ENCODE results near the gene NCAPG. TPM values are rescaled to one million over a fixed set of nuclear protein-coding genes. Genes with fewer than 3 reads are reported as not detected.

NCAPG gene
- total and polyA plus RNA-seq, 7 donors = under 0.01 to 8.2 (median 0.66) TPM

GRCh38 chr4:17788956-17789355, 21.8 kb upstream of the NCAPG start:
- Histone ChIP-seq H3K9me3 (no peaks in the 10 kb centered on the region), H3K27ac (no peak overlapping the region), H3K36me3 (no peaks in the 10 kb centered on the region), H3K27me3 (no peaks in the 10 kb centered on the region), H3K4me3 (no peak overlapping the region), H3K4me1 (no peaks in the 10 kb centered on the region)
- DNase-seq = no peak
- no peak for TF ChIP-seq EP300 (IDR thresholded peaks at IDR 0.05)
- no peak for TF ChIP-seq CTCF (IDR thresholded peaks at IDR 0.05)
- TF ChIP-seq POLR2A (IDR thresholded peaks at IDR 0.05) = no peak
- no peak for TF ChIP-seq POLR2AphosphoS5 (IDR thresholded peaks at IDR 0.05)
- intact Hi-C loops (cut with DNase I) = no loop called here

GRCh38 chr4:17794730-17795129, 16.0 kb upstream of the NCAPG start:
- intact Hi-C loops (cut with DNase I) = no loop called here
- H3K9me3 ChIP-seq = no peaks in the 10 kb centered on the region
- DNase-seq = no peak
- TF ChIP-seq CTCF (IDR thresholded peaks at IDR 0.05) = no peak
- TF ChIP-seq POLR2AphosphoS5 (IDR thresholded peaks at IDR 0.05) = no peak
- TF ChIP-seq EP300 (IDR thresholded peaks at IDR 0.05) = no peak
- TF ChIP-seq POLR2A (IDR thresholded peaks at IDR 0.05) = no peak
- H3K36me3 ChIP-seq = peaks cover 0 to 6% (median 0%) of the 10 kb centered on the region in 4 donors
- 22 to 59% methylated on average over 1 of the region's 1 CpG for WGBS, 2 donors
- no peaks in the 10 kb centered on the region for H3K27me3 ChIP-seq
- H3K4me3 ChIP-seq = no peak overlapping the region
- H3K27ac ChIP-seq = no peak overlapping the region
- no peaks in the 10 kb centered on the region for H3K4me1 ChIP-seq

GRCh38 chr4:17797808-17798207, 13.0 kb upstream of the NCAPG start:
- H3K4me1 ChIP-seq = no peaks in the 10 kb centered on the region
- TF ChIP-seq POLR2A (IDR thresholded peaks at IDR 0.05) (no peak), POLR2AphosphoS5 (IDR thresholded peaks at IDR 0.05) (no peak), EP300 (IDR thresholded peaks at IDR 0.05) (no peak), CTCF (IDR thresholded peaks at IDR 0.05) (no peak)
- H3K27me3 ChIP-seq = no peaks in the 10 kb centered on the region
- no peak for DNase-seq
- no peak overlapping the region for H3K27ac ChIP-seq
- peaks cover 0 to 26% (median under 1%) of the 10 kb centered on the region in 4 donors for H3K36me3 ChIP-seq
- H3K9me3 ChIP-seq = no peaks in the 10 kb centered on the region
- H3K4me3 ChIP-seq = no peak overlapping the region
- WGBS, 2 donors = 97 to 100% methylated on average over 1 of the region's 1 CpG
- intact Hi-C loops (cut with DNase I) = no loop called here

GRCh38 chr4:17805580-17806155, 5.1 kb upstream of the NCAPG start:
- WGBS, 2 donors = 88 to 90% methylated on average over 3 of the region's 3 CpGs
- no peaks in the 10 kb centered on the region for H3K9me3 ChIP-seq
- H3K4me3 ChIP-seq = no peak overlapping the region
- H3K27ac ChIP-seq = no peak overlapping the region
- no peaks in the 10 kb centered on the region for H3K27me3 ChIP-seq
- intact Hi-C loops (cut with DNase I) = loop anchor here (5.0 to 10.0 kb wide), 3 partner anchors 168 to 261 kb away; no protein-coding TSS in a partner anchor
- H3K36me3 ChIP-seq = peaks cover 0 to 39% (median 14%) of the 10 kb centered on the region in 4 donors
- TF ChIP-seq POLR2AphosphoS5 (IDR thresholded peaks at IDR 0.05) (no peak), EP300 (IDR thresholded peaks at IDR 0.05) (no peak), POLR2A (IDR thresholded peaks at IDR 0.05) (no peak), CTCF (IDR thresholded peaks at IDR 0.05) (no peak)
- peaks cover 0 to 43% (median 40%) of the 10 kb centered on the region in 4 donors for H3K4me1 ChIP-seq
- no peak for DNase-seq

- H3K27me3 ChIP-seq = no peaks in the 10 kb centered on the region
- intact Hi-C loops (cut with DNase I) = loop anchor here (5.0 to 10.0 kb wide), 3 partner anchors 170 to 263 kb away; no protein-coding TSS in a partner anchor
- peaks cover 0 to 51% (median 48%) of the 10 kb centered on the region in 4 donors for H3K4me1 ChIP-seq
- no peak for DNase-seq
- WGBS, 2 donors = 63 to 77% methylated on average over 6 of the region's 6 CpGs
- H3K9me3 ChIP-seq = no peaks in the 10 kb centered on the region
- H3K27ac ChIP-seq = peak overlapping the region in 3 of 4 donors; percentile 20 to 98 (median 96)
- H3K4me3 ChIP-seq = peak overlapping the region; percentile 2 to 70 (median 28)
- H3K36me3 ChIP-seq = peaks cover 0 to 23% (median 14%) of the 10 kb centered on the region in 4 donors
- TF ChIP-seq EP300 (IDR thresholded peaks at IDR 0.05) (no peak), POLR2AphosphoS5 (IDR thresholded peaks at IDR 0.05) (no peak), POLR2A (IDR thresholded peaks at IDR 0.05) (no peak), CTCF (IDR thresholded peaks at IDR 0.05) (no peak)
Observed at GRCh38 chr4:17807446-17807845, 3.3 kb upstream of the NCAPG start.

Data from sigmoid colon (tissue), 7 donors.